Measurements from ENCODE around the gene BACH2.
A peak's percentile ranks its signal among the peaks of the same experiment; 100 is the strongest.
"Not testable (repeated sequence)": the region's sequence is repeated elsewhere in the genome, so short reads cannot be mapped to it uniquely, and the experiment has no call there.

The BACH2 gene

GRCh38 chr6:90151576-90152422 lies 144.8 kb downstream of the BACH2 start:
- DNase-seq: no peak

- no peak for DNase-seq
Measured at GRCh38 chr6:90149280-90149679, 147.4 kb downstream of the BACH2 start.

GRCh38 chr6:90148867-90149266 lies 147.8 kb downstream of the BACH2 start:
- DNase-seq: no peak

GRCh38 chr6:90146921-90147649 lies 149.6 kb downstream of the BACH2 start:
- no peak for DNase-seq

- no peak for DNase-seq
Measured at GRCh38 chr6:90146024-90146423, 150.6 kb downstream of the BACH2 start.

- DNase-seq: no peak
Measured at GRCh38 chr6:90144928-90145555, 151.6 kb downstream of the BACH2 start.

GRCh38 chr6:90144396-90144795 lies 152.2 kb downstream of the BACH2 start:
- DNase-seq: no peak

- DNase-seq: no peak
Measured at GRCh38 chr6:90140683-90141082, 156.0 kb downstream of the BACH2 start.

GRCh38 chr6:90139272-90139817 lies 157.3 kb downstream of the BACH2 start:
- no peak for DNase-seq

- DNase-seq: peak; percentile 27
Measured at GRCh38 chr6:90136837-90137568, 159.6 kb downstream of the BACH2 start.

- no peak for DNase-seq
Measured at GRCh38 chr6:90136176-90136575, 160.5 kb downstream of the BACH2 start.

GRCh38 chr6:90135667-90136066 lies 161.0 kb downstream of the BACH2 start:
- DNase-seq: peak; percentile 80

- DNase-seq: not testable (repeated sequence)
Measured at GRCh38 chr6:90133664-90134063, 163.0 kb downstream of the BACH2 start.

GRCh38 chr6:90131614-90132423 lies 164.8 kb downstream of the BACH2 start:
- peak; percentile 76 for DNase-seq

GRCh38 chr6:90131125-90131524 lies 165.5 kb downstream of the BACH2 start:
- no peak for DNase-seq

GRCh38 chr6:90128687-90129086 lies 168.0 kb downstream of the BACH2 start:
- DNase-seq: not testable (repeated sequence)

GRCh38 chr6:90127595-90127994 lies 169.0 kb downstream of the BACH2 start:
- no peak for DNase-seq

- DNase-seq: no peak
Measured at GRCh38 chr6:90126839-90127238, 169.8 kb downstream of the BACH2 start.

GRCh38 chr6:90126181-90126580 lies 170.5 kb downstream of the BACH2 start:
- DNase-seq: no peak

- DNase-seq: peak; percentile 27
Measured at GRCh38 chr6:90124874-90125510, 171.7 kb downstream of the BACH2 start.

- DNase-seq: peak; percentile 56
Measured at GRCh38 chr6:90123831-90124230, 172.8 kb downstream of the BACH2 start.
